NCI-H774 (cell line): ENCODE results near the gene OPN3.
A peak's percentile ranks its signal among the peaks of the same experiment; 100 is the strongest.
"Not testable (repeated sequence)": the region's sequence is repeated elsewhere in the genome, so short reads cannot be mapped to it uniquely, and the experiment has no call there.

ENCODE experiments used
- DNase-seq: peaks from one replicate; lab custom pipeline; 2025; lab: John Stamatoyannopoulos, UW

The OPN3 gene

GRCh38 chr1:241640149-241640866, at the start of gene OPN3, which contains the start of gene CHML:
Gene OPN3, minus strand, starts transcription at chr1:241640369. Its CDS starts 115 bp downstream, at chr1:241640254.
Gene CHML, minus strand, starts transcription at chr1:241640369. Its CDS starts 4,603 bp downstream, at chr1:241635766.
- DNase-seq = peak; percentile 95

DNA sequence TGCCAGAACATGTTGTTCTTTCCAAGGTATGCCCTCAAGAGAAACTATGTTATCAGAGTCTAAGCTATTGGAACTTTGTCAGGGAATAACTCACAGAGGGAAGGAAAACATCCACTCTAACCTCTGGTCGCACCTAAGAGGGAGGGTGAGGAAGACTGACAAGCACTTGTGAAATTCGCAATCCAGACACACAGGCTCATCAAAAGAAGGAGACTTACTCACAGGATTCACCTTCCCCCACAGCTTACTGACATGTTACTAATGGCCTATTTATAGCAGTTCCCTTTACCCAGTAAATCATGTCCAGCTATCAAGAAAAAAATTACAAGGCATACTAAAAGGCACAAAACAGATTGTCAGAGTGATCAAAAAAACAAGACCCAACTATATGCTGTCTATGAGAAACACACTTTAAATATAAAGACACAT, 48.8 kb upstream of the OPN3 start:
- no peak for DNase-seq

- DNase-seq = no peak
Measured at GRCh38 chr1:241684108-241684507, 43.9 kb upstream of the OPN3 start.

DNA sequence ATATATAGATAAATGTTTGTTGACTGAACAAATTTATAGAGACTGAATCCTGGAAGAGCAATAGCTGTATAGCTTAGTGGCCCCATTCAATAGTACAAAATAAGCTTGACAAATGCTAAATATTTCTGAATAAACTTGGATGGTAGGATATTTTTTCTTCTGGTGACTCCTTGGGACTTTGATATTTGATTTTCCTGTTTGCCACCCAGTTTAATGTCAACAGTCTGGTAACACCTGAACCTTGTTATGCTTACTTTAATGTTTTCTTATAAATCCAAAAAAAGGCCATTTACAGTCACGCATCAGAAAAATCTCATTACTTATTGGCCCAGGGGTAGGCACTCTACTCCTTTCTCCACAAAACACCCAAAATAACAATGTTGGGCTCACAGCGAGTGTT, 42.8 kb upstream of the OPN3 start:
- no peak for DNase-seq

GRCh38 chr1:241681861-241682448, 41.8 kb upstream of the OPN3 start:
- not testable (repeated sequence) for DNase-seq

DNA sequence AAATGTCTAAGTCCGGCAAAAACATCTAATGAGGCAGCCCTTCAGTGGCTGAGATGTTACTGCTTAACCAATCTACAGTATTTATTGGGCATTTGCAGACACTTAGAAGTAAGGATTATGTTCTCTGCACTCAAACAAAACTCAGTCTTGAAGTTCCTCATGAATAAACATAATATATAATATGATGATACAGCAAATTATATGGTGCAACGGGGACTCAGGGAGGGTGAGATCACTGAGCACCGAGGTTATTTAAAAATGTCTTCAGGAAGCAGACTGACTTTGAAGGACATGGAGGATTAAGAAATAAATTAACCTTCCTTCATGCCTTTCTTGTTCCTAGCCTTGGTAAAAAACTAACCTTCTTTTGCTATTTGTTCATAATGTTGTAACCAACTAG, 39.8 kb upstream of the OPN3 start:
- DNase-seq = no peak

GRCh38 chr1:241679404-241679803, 39.2 kb upstream of the OPN3 start:
- no peak for DNase-seq

DNA sequence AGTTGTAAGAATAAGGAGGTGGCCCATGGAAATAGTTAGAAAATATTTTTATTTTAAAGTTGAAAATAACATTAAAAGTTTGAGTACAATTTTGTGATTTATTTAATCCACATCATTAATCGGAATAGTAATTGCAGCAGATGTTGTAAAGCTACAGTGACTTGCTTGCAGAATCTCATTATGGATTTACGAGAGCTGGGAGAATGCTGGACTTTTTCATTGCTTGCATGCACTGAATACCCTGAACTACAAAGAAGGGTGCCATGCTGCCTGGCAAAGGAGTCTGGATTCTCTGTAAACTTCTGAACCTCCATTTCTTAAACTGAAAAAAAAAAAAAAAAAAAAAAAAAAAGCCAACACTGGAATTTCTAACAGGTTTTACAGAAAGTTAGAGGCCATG, 38.4 kb upstream of the OPN3 start:
- no peak for DNase-seq

- DNase-seq = no peak
Measured at GRCh38 chr1:241677201-241677600, 37.0 kb upstream of the OPN3 start.

GRCh38 chr1:241675983-241676382, 35.8 kb upstream of the OPN3 start:
- no peak for DNase-seq

DNA sequence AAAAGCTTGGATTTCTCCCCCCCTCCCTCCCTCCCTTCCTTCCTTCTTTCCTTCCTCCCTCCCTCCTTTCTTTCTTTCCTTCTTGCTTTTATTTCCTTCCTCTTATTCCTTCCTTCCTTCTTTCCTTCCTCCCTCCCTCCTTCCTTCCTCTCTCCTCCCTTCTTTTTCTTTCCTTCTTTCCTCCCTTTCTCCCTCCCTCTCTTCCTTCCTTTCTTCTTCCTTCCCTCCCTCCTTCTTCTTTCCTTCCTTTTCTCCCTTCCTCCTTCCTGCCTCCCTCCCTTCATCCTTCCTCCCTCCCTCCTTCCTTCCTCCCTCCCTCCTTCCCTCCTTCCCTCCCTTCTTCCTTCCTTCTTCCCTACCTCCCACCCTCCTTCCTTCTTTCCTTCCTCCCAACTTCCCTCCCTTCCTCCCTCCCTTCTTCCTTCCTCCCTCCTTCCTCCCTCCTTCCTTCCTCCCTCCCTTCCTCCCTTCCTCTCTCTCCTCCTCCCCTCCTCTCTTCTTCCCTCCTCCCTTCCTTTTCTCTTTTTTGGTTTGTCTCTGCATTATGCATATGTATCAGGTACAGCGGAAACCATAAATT, 34.7 kb upstream of the OPN3 start:
- DNase-seq = no peak

DNA sequence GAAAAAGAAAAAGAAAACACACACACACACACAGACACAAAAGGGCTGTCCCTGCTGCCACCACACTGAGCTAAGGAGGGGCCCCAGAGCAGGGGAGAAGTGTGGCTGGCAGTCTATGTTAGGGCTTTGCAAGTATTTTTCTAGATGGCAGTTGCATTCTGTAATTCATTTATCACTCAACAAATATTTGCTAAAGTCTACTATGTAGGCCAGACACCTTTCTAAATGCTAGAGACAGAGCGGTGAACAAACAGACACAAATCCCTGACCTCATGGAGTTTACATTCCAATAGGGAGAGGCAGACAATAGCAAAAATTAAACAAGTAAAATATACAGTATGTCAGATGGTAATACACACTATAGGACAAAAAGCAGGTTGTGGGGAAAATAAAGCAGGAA, 32.1 kb upstream of the OPN3 start:
- no peak for DNase-seq

DNA sequence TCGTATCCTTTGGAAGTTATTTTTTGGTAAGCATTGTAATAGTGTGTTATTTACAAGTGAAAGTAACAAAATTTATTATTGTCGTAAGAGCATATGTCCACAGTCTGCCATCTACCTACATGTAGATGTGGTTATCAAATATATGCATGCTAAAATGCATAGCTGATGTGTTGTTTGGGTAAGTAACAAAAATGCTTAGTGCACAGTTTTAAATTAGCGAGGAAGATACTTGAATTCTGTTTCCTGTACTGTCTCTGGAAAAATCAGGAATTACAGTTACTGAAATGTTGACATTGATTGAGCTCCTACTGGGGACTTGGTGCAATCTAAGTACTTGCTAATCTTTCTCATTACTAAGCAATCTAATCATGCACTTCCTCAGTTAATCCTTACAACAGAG, 26.2 kb upstream of the OPN3 start:
- no peak for DNase-seq

- DNase-seq = no peak
Measured at GRCh38 chr1:241660424-241660972, 20.3 kb upstream of the OPN3 start.

DNA sequence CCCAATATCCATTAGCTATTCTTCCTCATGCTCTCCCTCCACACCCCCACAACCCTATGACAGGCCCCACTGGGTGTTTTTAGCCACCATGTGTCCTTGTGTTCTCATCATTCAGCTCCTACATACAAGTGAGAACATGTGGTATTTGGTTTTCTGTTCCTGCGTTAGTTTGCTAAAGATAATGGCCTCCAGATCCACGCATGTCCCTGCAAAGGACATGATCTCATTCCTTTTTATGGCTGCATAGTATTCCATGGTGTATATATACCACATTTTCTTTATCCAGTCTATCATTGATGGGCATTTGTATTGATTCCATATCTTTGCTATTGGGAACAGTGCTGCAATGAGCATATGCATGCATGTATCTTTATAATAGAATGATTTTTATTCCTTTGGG, 18.8 kb upstream of the OPN3 start:
- DNase-seq = not testable (repeated sequence)

DNA sequence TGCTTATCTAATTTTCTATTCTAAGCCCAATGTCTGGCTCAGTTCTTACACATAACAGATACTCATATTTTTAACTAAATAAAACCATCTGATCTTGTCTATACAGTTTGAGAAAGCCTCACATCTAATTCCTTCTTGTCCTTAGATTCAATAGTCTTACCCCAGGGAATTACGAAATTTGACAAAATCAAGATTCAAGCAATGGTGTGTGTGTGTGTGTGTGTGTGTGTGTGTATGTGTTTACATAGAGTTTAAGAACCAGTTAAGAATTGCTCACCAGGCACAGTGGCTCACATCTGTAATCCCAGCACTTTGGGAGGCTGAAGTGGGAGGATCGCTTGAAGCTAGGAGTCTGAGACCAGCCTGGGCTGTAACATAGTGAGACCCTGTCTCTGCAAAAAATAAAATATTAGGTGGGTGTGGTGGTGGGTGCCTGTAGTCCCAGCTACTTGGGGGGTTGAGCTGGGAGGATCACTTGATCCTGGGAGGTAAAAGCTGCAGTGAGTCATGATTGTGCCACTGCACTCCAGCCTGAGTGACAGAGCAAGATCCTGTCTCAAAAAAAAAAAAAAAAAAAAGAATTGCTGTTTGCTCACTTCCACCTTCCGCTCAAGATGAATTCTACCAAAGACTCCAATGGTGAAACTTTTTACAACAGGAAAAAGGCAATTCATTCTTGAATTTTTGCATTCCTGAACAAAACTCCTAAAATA, 18.1 kb upstream of the OPN3 start:
- no peak for DNase-seq

DNA sequence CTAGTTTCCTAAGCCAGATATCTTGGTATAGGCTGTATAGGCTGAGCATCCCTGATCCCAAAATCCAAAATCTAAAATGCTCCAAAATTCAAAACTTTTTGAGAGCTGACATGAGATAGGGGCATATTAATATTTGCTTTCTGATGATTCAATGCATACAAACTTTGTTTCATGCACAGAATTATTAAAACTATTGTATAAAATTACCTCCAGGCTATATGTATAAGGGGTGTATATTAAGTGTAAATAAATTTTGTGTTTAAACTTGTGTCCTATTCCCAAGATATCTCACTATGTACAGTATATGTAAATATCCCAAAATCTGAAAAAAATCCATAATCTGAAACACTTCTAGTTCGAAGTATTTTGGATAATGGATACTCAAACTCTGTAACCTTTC, 14.5 kb upstream of the OPN3 start:
- no peak for DNase-seq

- no peak for DNase-seq
Measured at GRCh38 chr1:241654019-241654418, 13.8 kb upstream of the OPN3 start.

- DNase-seq = no peak
Measured at GRCh38 chr1:241652012-241652411, 11.8 kb upstream of the OPN3 start, which contains the start of gene WDR64. Gene WDR64, plus strand, starts transcription at chr1:241652281. Its CDS starts 204 bp downstream, at chr1:241652485.

DNA sequence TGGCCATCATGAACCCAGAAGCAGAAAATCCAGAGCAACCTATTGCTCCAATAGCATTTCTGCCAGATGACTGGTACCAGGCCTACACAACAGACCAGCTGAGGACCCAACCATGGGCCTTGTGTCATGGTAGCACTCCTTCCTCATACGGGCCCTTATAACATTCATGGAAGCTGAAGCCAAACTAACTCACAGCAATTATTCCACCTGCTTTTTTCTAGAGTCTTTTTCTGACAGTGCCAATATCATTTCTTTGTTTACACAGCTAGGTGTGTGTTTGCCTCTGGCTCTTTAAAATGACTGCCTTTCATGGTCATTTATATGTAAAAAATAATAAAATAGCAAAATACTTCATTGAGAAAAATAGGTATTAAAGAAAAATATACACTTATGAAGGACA, 8.0 kb upstream of the OPN3 start:
- DNase-seq = no peak

- no peak for DNase-seq
Measured at GRCh38 chr1:241647658-241648057, 7.5 kb upstream of the OPN3 start.

DNA sequence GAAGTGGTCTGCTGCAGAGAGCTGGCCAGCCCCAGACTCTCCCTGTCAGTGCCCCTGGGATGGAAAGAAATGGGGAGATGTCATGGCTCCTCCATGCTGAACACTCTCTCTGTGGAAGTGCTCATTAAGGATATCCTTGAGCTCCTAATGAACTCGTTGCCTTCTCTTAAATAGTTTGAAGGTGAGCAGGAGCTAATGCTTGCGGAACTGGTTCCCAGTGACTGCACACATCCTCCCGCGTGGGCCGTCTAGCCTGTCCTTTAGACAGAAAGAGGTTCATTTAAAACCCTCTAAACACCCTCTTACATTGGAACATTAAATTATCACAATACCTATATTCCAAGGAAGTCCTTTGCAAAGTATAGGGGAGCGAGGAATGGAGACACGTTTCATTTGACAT, 6.0 kb upstream of the OPN3 start:
- DNase-seq = no peak
